22Rv1 (cell line): ENCODE results near the gene TDRD1.
"Not testable (repeated sequence)": the region's sequence is repeated elsewhere in the genome, so short reads cannot be mapped to it uniquely, and the experiment has no call there.

Source experiments
- CTCF ChIP-seq: fragments of 450-650 bp; IDR thresholded peaks from 2 replicates; pipeline ENCODE4 v1.5.1; 2017; ENCODE audit warnings: mild to moderate bottlenecking
- ZFX ChIP-seq: fragments of 450-650 bp; IDR thresholded peaks from 2 replicates; pipeline ENCODE4 v1.6.1; 2017; ENCODE audit warnings: antibody characterized with exemption, borderline replicate concordance

GRCh38 chr10:114149476-114149875 is 29.7 kb upstream of the TDRD1 start:
- not testable (repeated sequence) for TF ChIP-seq CTCF, ZFX
